ENCODE measurements around the gene NGB.

The NGB gene

DNA sequence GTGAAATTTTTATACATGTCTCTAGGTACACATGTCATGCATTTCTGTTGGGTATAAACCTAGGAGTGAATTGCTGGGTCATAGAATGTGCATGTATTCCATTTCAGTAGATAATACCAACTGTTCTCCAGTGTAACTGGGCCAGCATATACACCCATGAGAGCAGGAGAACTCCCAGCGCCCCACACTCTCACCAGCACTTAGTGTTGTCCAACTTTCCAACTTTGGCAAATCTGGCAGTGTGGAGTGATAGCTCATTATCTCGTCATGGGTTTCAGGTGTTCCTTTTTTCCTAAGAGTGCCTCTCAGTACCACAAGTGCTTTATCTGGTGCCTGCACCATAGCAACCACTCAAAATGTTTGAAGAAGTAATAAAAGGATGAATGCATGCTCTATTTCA, 40.1 kb downstream of the NGB start:
- DNase-seq (ENCODE audit: low read depth), result no peak

DNA sequence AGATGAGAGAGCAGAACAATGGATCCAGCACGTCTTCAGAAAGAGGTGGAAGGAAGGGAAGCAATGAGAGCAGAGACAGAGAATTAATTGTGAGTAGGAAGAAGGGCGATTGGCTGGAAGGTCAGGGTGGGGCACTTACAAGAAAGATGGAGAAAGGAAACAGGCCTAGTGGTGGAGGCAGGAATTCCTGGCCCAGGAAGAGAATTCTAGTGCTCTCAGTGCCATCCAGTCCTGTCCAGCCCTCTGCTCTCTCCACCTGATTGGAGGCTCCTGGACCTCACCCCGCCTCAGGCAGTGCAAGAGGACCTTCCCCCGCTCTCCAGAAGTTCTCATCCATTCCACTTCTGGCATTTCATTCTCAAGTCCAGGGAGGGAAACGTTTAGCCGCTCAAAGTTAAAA, 43.0 kb downstream of the NGB start:
- no peak for DNase-seq (ENCODE audit: low read depth)

DNA sequence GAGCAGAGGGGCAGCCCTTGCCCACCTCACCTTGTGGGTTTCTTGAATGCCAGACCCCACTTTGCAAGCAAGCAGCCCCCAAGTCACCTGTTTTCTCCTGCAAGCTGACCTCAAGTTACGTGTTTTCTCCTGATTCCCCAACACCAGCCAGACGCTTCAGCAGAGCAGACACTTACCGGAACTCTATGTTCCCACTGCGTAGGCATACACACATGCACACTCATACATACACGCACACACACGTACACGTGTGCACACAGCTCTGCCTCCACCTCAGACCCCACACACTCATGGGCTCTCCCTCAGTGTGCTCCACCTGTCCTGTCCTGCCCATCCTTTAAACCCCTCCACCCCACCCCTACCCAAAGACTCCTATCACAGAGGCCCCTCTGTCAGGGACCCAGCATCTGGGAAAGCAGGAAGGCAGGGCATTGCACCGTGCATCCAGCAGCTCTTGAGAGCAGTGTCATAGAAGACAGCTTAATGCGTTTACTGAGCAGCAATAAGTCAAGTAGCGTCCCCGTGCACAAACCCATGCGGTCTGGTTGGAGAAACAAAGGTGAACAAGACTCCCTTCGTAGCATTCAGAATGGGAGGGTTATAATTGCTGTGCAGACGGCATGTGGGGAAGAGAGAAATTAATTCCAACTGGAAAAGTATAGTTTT, 45.0 kb downstream of the NGB start:
- DNase-seq (ENCODE audit: low read depth), result no peak

DNA sequence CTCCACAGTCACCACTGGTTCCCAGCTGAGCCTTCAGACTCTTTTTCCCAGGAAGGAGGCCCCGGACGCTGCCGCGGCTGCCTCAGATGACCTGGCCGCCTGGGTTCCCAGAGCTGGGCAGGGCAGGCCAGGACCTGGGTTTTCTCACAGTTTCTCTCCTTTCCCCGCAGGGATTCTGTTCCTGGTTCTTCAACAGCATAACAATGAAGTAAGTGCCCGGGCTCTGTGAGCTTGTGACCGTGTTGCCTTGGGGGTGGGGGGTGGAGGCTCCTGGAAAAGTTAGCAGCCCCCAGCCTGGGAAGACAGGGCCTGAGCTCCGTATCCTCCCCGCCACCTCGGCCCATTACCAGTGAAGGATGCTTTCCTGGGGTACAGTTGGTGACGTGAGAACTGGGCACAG, 45.8 kb downstream of the NGB start:
- DNase-seq (ENCODE audit: low read depth), result no peak

DNA sequence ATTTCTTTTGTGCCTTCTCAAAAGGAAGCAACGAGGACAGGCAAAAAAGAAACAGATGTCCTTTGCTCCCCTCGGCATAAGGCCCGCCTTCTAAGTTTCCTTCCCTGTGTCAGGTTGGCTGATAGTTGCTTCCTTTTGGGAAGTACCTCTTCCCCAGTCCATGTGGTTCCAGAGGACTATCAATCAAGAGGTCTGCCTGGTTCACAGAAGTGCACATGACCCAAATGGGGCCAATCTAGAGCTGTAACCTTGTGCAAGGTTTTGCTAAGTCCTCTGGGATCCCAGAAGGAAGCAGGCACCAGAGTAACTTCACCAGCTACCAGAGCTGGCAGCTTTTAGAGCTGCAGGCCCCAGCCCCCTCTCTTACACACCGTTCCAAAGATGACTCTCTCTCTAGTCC, 46.8 kb downstream of the NGB start:
- no peak for DNase-seq (ENCODE audit: low read depth)

DNA sequence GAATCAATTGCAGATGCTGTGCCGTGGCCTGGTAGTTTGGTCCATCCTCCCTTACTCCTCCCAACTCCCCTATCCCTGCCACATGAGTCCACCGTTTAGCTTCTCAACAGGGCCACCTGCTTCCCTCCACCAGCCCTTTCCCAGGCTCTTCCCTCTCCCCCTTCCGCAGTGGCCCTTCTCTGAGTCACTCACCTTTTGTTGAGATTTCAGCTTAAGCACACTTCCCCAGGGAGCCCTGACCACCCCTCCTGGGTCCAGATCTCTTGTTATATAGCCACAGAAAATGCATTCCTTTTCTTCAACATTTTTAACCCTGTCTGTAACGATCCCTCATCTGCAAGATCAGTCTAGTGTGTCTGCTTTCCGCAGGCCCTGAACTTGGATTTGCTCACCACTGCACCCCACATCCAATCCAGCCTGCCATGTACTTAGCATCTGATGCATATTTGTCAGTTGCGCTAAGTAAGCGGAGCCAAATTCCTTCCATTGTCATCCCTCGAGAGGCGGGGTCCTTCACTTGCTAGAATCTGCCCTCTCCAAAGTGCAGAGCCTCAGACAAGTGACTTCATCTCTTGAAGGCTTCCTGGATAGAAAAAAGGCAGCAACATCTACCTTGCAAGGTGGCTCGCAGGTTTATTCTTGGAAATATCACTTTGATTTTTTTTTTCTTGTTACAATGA, 48.3 kb downstream of the NGB start:
- DNase-seq (ENCODE audit: low read depth), result no peak

DNA sequence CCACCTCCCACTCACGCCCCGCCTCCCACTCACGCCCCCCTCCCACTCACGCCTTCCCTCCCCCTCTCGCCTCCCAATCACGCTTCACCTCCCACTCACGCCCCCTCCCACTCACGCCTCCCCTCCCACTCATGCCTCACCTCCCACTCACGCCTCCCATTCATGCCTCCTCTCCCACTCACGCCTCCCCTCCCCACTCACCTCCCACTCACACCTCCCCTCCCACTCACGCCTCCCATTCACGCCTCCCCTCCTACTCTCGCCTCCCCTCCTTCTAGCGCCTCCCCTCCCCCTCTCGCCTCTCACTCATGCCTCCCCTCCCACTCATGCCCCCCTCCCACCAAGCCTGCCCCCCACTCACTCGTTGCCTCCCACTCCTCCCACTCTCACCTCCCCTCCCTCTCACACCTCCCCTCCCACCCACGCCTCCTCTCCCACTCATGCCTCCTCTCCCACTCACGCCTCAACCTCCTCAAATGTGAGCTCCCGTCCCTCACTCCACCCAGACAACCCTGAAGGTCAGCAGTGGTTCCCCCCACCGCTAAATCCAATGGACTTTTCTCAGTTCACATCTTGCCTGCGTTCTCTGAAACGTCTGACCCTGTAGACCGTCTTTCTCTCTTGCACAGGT, 49.6 kb downstream of the NGB start:
- no peak for DNase-seq (ENCODE audit: low read depth)

DNA sequence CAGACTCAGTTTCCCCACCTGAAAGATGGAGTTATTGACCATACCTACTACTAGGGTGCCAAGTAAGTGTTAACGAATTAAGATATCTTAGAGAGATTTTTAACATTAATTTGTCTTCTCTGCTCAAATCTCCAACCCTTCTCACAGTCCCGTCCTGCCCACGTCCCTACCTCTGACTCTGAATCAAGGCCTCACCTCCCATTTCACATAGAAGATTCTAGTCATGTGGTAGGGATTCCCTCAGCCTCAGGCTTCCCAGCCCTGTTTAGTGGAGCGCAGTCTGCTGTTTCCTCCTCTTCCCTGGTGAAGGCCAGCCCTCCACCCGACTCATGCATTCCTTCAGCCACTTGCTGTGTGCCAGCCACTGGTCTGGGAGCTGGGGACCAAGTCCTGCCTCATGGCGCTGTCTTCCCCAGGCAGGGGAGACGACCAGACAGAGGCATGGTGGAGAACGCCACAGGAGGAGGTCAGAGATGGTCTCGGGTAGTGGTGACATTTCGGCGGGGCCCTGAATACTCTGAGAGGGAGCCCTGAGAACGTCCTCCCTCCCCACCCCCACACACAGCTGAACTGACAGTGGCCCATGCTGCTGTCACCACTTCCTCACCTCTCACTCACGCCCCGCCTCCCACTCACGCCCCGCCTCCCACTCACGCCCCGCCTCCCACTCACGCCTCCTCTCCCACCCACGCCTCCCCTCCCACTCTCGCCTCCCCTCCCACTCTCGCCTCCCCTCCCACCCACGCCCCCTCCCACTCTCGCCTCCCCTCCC, 50.6 kb downstream of the NGB start:
- no peak for DNase-seq (ENCODE audit: low read depth)

DNA sequence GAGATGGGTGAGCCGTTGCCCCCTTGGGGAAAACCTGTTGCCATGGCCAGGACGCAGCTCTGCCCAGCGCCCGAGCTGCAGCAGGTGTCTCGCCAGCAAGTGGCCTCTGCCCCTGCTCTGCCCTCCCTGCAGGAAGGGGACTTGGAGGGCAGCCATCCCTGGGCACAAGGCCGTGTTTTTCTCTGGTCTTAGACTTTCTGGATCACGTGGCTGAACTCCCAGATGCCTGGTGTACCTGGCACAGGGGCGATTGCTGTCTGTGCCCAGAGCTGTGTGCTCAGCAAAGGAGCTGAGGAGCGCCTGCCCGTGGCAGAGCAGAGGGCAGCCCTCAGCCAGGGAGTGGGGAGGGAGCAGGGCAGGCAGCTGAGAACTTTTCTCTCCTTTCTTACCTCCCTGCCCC, 51.4 kb downstream of the NGB start:
- no peak for DNase-seq (ENCODE audit: low read depth)

DNA sequence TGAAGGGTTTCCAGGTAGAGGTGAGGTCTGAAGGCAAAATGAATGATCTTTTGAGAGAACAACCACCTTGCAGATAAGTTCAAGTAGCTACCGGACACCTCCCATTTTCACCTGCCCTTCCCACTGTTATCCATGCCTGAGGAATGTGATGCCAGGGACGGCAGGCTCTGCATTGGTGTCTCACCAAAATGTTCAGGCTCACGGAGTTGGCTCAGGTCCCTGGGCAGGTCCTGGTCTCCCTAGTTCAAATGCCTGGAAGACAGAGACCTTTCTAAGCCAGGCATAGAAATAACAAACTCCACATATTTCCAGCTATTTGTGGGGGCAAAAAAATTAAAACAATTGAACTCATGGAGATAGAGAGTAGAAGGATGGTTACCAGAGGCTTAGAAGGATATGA, 53.5 kb downstream of the NGB start:
- no peak for DNase-seq (ENCODE audit: low read depth)
